ENCODE data around the gene CTCF. TPM values are rescaled to one million over a fixed set of nuclear protein-coding genes. Genes with fewer than 3 reads are reported as not detected.

CTCF gene
- total and polyA plus RNA-seq, 10 of the 15 experiments (the other 5 are each of a cell fraction or from before 2014, with no cell fraction given), result 9.1 to 55.0 (median 41.8) TPM

GRCh38 chr16:67674851-67675578, 112.7 kb downstream of the CTCF start:
- Histone ChIP-seq H3K9me3 (replicated peaks; ENCODE audit: control insufficient read depth, insufficient read depth, low read length) (no peaks in the 10 kb centered on the region), H3K4me2 (ENCODE audit: control insufficient read depth, insufficient read depth) (no peak overlapping the region), H4K20me1 (ENCODE audit: control insufficient read depth, insufficient read depth) (no peaks in the 10 kb centered on the region), H3K9ac (ENCODE audit: control insufficient read depth, insufficient read depth, low read length) (no peak overlapping the region), H3K27ac (ENCODE audit: control insufficient read depth, insufficient read depth) (no peak overlapping the region), H3K36me3 (ENCODE audit: control insufficient read depth in 2 of 2, insufficient read depth in 2 of 2, low read length in 1 of 2) (no peaks in the 10 kb centered on the region), H3K4me1 (ENCODE audit: control insufficient read depth, insufficient read depth, low read length) (peaks cover 5% of the 10 kb centered on the region), H3K79me2 (ENCODE audit: control insufficient read depth, insufficient read depth, low read length) (no peaks in the 10 kb centered on the region), H3K4me3 (no peak overlapping the region), H3K27me3 (replicated peaks in 1 of 2; ENCODE audit: control insufficient read depth in 2 of 2, insufficient read depth in 2 of 2, low read length in 1 of 2) (no peaks in the 10 kb centered on the region), H2AFZ (ENCODE audit: control insufficient read depth, low read depth, low read length) (no peak overlapping the region)
- in situ Hi-C loops (cut with MboI), result loop anchor here (5.0 kb wide), 1 partner anchor 252 kb away; no protein-coding TSS in a partner anchor
- WGBS (ENCODE audit: insufficient coverage, insufficient replicate concordance, low lambda C conversion rate, missing lambda C conversion rate), result 91% methylated on average over 22 of the region's 28 CpGs
- ChIA-PET RAD21 (ENCODE audit: unreplicated experiment) (interaction anchor here (2.8 to 3.1 kb wide), 2 partner anchors 132 to 141 kb away, joined by 18 to 19 read pairs; partner anchors contain the start of genes RANBP10 and TSNAXIP1), SMC1A (ENCODE audit: uncharacterized antibody, unreplicated experiment) (interaction anchor here (0.7 kb wide), 1 partner anchor 128 kb away, joined by 3 read pairs; no protein-coding TSS in a partner anchor), CTCF (interaction anchor here (1.1 to 1.3 kb wide), 2 partner anchors 118 to 128 kb away, joined by 3 to 4 read pairs; no protein-coding TSS in a partner anchor), POLR2A (no interaction called here)
- no peak for DNase-seq (ENCODE audit: low read depth, low spot score)
- no peak for FAIRE-seq
- no TSS peak for BruUV-seq (replicated peaks)
- intact Hi-C loops (cut with micrococcal nuclease; ENCODE audit: unreplicated experiment), result loop anchor here (5.0 kb wide), 1 partner anchor 42 kb away; the partner anchor contains the start of gene GFOD2
- ATAC-seq, result no peak
- TF ChIP-seq, protein P1, sequence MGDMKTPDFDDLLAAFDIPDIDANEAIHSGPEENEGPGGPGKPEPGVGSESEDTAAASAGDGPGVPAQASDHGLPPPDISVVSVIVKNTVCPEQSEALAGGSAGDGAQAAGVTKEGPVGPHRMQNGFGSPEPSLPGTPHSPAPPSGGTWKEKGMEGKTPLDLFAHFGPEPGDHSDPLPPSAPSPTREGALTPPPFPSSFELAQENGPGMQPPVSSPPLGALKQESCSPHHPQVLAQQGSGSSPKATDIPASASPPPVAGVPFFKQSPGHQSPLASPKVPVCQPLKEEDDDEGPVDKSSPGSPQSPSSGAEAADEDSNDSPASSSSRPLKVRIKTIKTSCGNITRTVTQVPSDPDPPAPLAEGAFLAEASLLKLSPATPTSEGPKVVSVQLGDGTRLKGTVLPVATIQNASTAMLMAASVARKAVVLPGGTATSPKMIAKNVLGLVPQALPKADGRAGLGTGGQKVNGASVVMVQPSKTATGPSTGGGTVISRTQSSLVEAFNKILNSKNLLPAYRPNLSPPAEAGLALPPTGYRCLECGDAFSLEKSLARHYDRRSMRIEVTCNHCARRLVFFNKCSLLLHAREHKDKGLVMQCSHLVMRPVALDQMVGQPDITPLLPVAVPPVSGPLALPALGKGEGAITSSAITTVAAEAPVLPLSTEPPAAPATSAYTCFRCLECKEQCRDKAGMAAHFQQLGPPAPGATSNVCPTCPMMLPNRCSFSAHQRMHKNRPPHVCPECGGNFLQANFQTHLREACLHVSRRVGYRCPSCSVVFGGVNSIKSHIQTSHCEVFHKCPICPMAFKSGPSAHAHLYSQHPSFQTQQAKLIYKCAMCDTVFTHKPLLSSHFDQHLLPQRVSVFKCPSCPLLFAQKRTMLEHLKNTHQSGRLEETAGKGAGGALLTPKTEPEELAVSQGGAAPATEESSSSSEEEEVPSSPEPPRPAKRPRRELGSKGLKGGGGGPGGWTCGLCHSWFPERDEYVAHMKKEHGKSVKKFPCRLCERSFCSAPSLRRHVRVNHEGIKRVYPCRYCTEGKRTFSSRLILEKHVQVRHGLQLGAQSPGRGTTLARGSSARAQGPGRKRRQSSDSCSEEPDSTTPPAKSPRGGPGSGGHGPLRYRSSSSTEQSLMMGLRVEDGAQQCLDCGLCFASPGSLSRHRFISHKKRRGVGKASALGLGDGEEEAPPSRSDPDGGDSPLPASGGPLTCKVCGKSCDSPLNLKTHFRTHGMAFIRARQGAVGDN (IDR thresholded peaks at IDR 0.05), result no peak
- TF ChIP-seq EP300 (IDR thresholded peaks at IDR 0.05; ENCODE audit: borderline replicate concordance in 1 of 2, control insufficient read depth in 1 of 2, low read depth in 2 of 2, low read length in 2 of 2) (no peak), PRDM15 (CRISPR knock-in tag; IDR thresholded peaks at IDR 0.05) (no peak), ZNF207 (IDR thresholded peaks at IDR 0.05; ENCODE audit: borderline replicate concordance) (no peak), FOXK2 (IDR thresholded peaks at IDR 0.05) (no peak), MTA3 (IDR thresholded peaks at IDR 0.05; ENCODE audit: borderline replicate concordance, low read length) (no peak), POU2F2 (IDR thresholded peaks at IDR 0.05; ENCODE audit: borderline replicate concordance, low read depth, low read length) (no peak), ZNF384 (IDR thresholded peaks at IDR 0.05; ENCODE audit: borderline replicate concordance, low read depth, low read length) (no peak), IKZF2 (IDR thresholded peaks at IDR 0.05) (no peak), POLR2AphosphoS5 (IDR thresholded peaks at IDR 0.05; ENCODE audit: low read length) (no peak)
- TF ChIP-seq, protein P2, sequence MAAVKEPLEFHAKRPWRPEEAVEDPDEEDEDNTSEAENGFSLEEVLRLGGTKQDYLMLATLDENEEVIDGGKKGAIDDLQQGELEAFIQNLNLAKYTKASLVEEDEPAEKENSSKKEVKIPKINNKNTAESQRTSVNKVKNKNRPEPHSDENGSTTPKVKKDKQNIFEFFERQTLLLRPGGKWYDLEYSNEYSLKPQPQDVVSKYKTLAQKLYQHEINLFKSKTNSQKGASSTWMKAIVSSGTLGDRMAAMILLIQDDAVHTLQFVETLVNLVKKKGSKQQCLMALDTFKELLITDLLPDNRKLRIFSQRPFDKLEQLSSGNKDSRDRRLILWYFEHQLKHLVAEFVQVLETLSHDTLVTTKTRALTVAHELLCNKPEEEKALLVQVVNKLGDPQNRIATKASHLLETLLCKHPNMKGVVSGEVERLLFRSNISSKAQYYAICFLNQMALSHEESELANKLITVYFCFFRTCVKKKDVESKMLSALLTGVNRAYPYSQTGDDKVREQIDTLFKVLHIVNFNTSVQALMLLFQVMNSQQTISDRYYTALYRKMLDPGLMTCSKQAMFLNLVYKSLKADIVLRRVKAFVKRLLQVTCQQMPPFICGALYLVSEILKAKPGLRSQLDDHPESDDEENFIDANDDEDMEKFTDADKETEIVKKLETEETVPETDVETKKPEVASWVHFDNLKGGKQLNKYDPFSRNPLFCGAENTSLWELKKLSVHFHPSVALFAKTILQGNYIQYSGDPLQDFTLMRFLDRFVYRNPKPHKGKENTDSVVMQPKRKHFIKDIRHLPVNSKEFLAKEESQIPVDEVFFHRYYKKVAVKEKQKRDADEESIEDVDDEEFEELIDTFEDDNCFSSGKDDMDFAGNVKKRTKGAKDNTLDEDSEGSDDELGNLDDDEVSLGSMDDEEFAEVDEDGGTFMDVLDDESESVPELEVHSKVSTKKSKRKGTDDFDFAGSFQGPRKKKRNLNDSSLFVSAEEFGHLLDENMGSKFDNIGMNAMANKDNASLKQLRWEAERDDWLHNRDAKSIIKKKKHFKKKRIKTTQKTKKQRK (IDR thresholded peaks at IDR 0.05; ENCODE audit: low read depth, low read length), result no peak
